K562 (cell line): ENCODE results near the gene RGMA. TPM values are rescaled to one million over a fixed set of nuclear protein-coding genes. Genes with fewer than 3 reads are reported as not detected.
"Not testable (repeated sequence)": the region's sequence is repeated elsewhere in the genome, so short reads cannot be mapped to it uniquely, and the experiment has no call there.

Source experiments
- ATAC-seq: fragments of 200-7000 bp; cut with Tn5 transposase; 3 replicates; pipeline ENCODE4 v1.9.1; 2020; ENCODE audit warnings: moderate library complexity
- BruUV-seq: library from RNA; stranded (reverse); fragments of 400-500 nt; replicated peaks from 2 replicates; lab custom pipeline; 2021; lab: Mats Ljungman, UMichigan
- CTCF ChIA-PET: fragments of 300-600 bp; formaldehyde crosslinking; extraction: SDS; loops from one replicate; lab custom pipeline; 2021; ENCODE audit warnings: low intra/inter-chr PET ratio; lab: Yijun Ruan, JAX
- POLR2A ChIA-PET: fragments of 300-600, 350-650 bp; sonication (Branson Sonifier 250); formaldehyde crosslinking; extraction: SDS; loops from one replicate; lab custom pipeline; 2021; ENCODE audit warnings: antibody characterized with exemption, inconsistent platforms; lab: Yijun Ruan, JAX
- DNase-seq, 4 experiments: peaks; one replicate each; pipeline versions ENCODE4 v3.0.0 to v3.0.0-alpha.2; 2011 to 2018; ENCODE audit warnings: low spot score in 3 of 4, mixed read lengths in 3 of 4; ENCODE audit errors: extremely low read depth in 1 of 4
- FAIRE-seq: peaks from 2 replicates; lab custom pipeline; 2011; peaks lifted over from hg19 to GRCh38; lab: Jason Lieb, UNC
- H2AFZ ChIP-seq: 2 replicates; pipeline ENCODE4 v1.6.0; 2011; ENCODE audit warnings: low read depth, low read length, control low read depth, inconsistent platforms
- H3K27ac ChIP-seq: fragments of 200-600 bp; 3 replicates; pipeline ENCODE4 v1.8.0; 2011; ENCODE audit warnings: low read depth, mild to moderate bottlenecking, control low read depth, inconsistent platforms, low read length, moderate library complexity, mixed read lengths; ENCODE audit errors: extremely low read depth
- H3K27me3 ChIP-seq, 2 experiments: fragments of 300-600 bp in 1 of 2; 2 replicates in 1 of 2; 3 replicates in 1 of 2; pipeline versions ENCODE4 v1.6.0 to v1.8.0; 2011; ENCODE audit warnings: inconsistent platforms in 2 of 2, low read length in 2 of 2, mild to moderate bottlenecking in 1 of 2, mixed read lengths in 1 of 2, moderate library complexity in 1 of 2; ENCODE audit not compliant: control insufficient read depth in 2 of 2, insufficient read depth in 2 of 2
- H3K36me3 ChIP-seq: fragments of 300-600 bp; 3 replicates; pipeline ENCODE4 v1.8.0; 2011; ENCODE audit warnings: mild to moderate bottlenecking, low read length, inconsistent platforms; ENCODE audit not compliant: control insufficient read depth, insufficient read depth
- H3K4me1 ChIP-seq, 2 experiments: fragments of 200-600 bp in 1 of 2; replicated peaks in 1 of 2; 2 replicates in 1 of 2; 3 replicates in 1 of 2; pipeline versions ENCODE4 v1.5.1 to v1.8.0; 2011; ENCODE audit warnings: inconsistent platforms in 2 of 2, low read length in 2 of 2, mild to moderate bottlenecking in 1 of 2, mixed read lengths in 1 of 2, moderate library complexity in 1 of 2; ENCODE audit not compliant: control insufficient read depth in 2 of 2, insufficient read depth in 2 of 2
- H3K4me2 ChIP-seq: 2 replicates; pipeline ENCODE4 v1.6.1; 2011; ENCODE audit warnings: low read length, control low read depth, inconsistent platforms, mixed read lengths; ENCODE audit not compliant: insufficient read depth
- H3K4me3 ChIP-seq: fragments of 200-600 bp; sonication (generic), shearing (Covaris generic); 2 replicates; pipeline ENCODE4 v1.5.1; 2016; ENCODE audit warnings: control low read depth, inconsistent platforms
- H3K79me2 ChIP-seq: fragments of 200-600 bp; 3 replicates; pipeline ENCODE4 v1.8.0; 2011; ENCODE audit warnings: low read length, inconsistent platforms; ENCODE audit not compliant: control insufficient read depth, insufficient read depth
- H3K9ac ChIP-seq, 2 experiments: 2 replicates each; pipeline versions ENCODE4 v1.6.0 to v1.6.1; 2011; ENCODE audit warnings: low read depth in 2 of 2, low read length in 2 of 2, control low read depth in 1 of 2, inconsistent platforms in 1 of 2, mild to moderate bottlenecking in 1 of 2, mixed read lengths in 1 of 2; ENCODE audit not compliant: insufficient read depth in 1 of 2
- H3K9me1 ChIP-seq: one replicate; pipeline ENCODE4 v1.6.0; 2011; ENCODE audit warnings: inconsistent platforms, mild to moderate bottlenecking, low read length, moderate library complexity; ENCODE audit not compliant: control insufficient read depth, insufficient read depth
- H3K9me3 ChIP-seq: replicated peaks from 2 replicates; pipeline ENCODE4 v1.5.1; 2011; ENCODE audit warnings: low read depth, low read length, inconsistent platforms; ENCODE audit not compliant: control insufficient read depth, insufficient read depth
- H4K20me1 ChIP-seq: replicated peaks from 2 replicates; pipeline ENCODE4 v1.6.1; 2011; ENCODE audit warnings: low read length, inconsistent platforms, mixed read lengths; ENCODE audit not compliant: control insufficient read depth, insufficient read depth
- SPI1 ChIP-seq: IDR thresholded peaks from 2 replicates; pipeline ENCODE4 v1.6.1; 2011; ENCODE audit warnings: low read depth, low read length, control low read depth, borderline replicate concordance
- ZNF146 ChIP-seq: IDR thresholded peaks from one replicate; pipeline ENCODE4 v1.6.1; 2018; ENCODE audit warnings: missing compliant biosample characterization; ENCODE audit not compliant: unreplicated experiment
- WGBS: fragments of 100-300 bp; shearing (Covaris generic); methylation state at CpG from one replicate; pipeline ENCODE4 v1.1.6; 2016; ENCODE audit warnings: low coverage, mixed read lengths; ENCODE audit not compliant: insufficient coverage; ENCODE audit errors: missing lambda C conversion rate; 5-methylcytosine and 5-hydroxymethylcytosine counted together
- in situ Hi-C: fragments of 300-500 bp; cut with MboI; formaldehyde crosslinking; loops from 4 replicates; pipeline ENCODE4 v1.15.0; 2018; ENCODE audit warnings: inconsistent platforms, mixed read lengths
- intact Hi-C: fragments of 100-400 bp; cut with micrococcal nuclease; formaldehyde crosslinking; loops from 2 replicates; pipeline ENCODE4 v1.14.2; 2022
- polyA plus RNA-seq, 8 experiments: library from polyadenylated mRNA; depleted of rRNA in 4 of 8; stranded (reverse) in 5 of 8; unstranded in 3 of 8; fragments of >200 nt; fragmentation: Nextera tagmentation in 2 of 8; fragmentation: Illumina TruSeq in 1 of 8; extraction: Ambion mirVana in 2 of 8; extraction: Trizol in 1 of 8; gene quantifications; 2 replicates each; pipeline versions ENCODE4 v1.2.1 to v1.2.3, GENCODE V29; 2011 to 2014; ENCODE audit warnings: inconsistent platforms in 1 of 8, missing spikeins in 1 of 8
- total RNA-seq, 7 experiments: library from RNA; depleted of rRNA in 6 of 7; stranded (reverse); fragments of >200 nt in 6 of 7; fragmentation: Illumina TruSeq in 2 of 7; extraction: Trizol in 2 of 7; gene quantifications; 2 replicates each; pipeline versions ENCODE4 v1.2.1 to v1.2.3, GENCODE V29; 2011 to 2021; ENCODE audit warnings: low replicate concordance in 1 of 7

Gene RGMA
- total and polyA plus RNA-seq, 9 of the 15 experiments (the other 6 are each of a cell fraction or from before 2014, with no cell fraction given): 0.03 to 0.05 (median 0.03) TPM; not detected in 6

DNA sequence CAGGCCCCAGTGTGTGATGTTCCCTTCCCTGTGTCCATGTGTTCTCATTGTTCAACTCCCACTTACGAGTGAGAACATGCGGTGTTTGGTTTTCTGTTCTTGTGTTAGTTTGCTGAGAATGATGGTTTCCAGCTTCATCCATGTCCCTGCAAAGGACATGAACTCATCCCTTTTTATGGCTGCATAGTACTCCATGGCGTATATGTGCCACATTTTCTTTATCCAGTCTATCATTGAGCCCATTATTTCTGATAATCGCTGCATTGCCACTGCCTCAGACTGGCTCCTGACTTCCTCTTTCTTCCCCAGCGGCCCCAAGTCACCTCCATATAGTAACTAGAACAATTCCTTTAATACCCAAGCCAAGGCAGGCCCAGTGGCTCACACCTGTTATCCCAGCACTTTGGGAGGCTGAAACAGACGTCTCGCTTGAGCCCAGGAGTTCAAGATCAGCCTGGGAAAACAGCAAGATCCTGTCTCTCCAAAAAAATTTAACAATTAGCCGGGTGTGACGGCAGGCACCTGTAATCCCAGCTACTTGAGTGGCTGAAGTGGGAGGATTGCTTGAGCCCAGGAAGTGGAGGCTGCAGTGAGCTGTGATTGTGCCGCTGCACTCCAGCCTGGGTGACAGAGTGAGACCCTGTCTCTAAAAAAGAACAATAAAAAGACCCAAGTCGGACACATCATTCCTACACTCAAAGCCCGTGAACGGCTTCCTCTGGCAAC is 49.3 kb downstream of the RGMA start:
- intact Hi-C loops: loop anchor here (10.0 kb wide), 1 partner anchor 245 kb away; no protein-coding TSS in a partner anchor
- H3K4me1 ChIP-seq: peaks cover 10 to 32% of the 10 kb centered on the region in 2 experiments; a peak in 4 of 5 replicates
- POLR2A ChIA-PET: interaction anchor here (0.8 to 1.1 kb wide), 2 partner anchors 11 to 37 kb away, joined by 3 to 5 read pairs; no protein-coding TSS in a partner anchor
- H3K9me1 ChIP-seq, H3K79me2 ChIP-seq, H3K27ac ChIP-seq, H3K36me3 ChIP-seq, FAIRE-seq, H3K9me3 ChIP-seq, ATAC-seq, H3K9ac ChIP-seq, H3K4me3 ChIP-seq, CTCF ChIA-PET, H2AFZ ChIP-seq, H3K4me2 ChIP-seq, DNase-seq: not testable (repeated sequence)
- WGBS: 15% methylated on average over 11 of the region's 13 CpGs
- in situ Hi-C loops: loop anchor here (5.0 to 25.0 kb wide), 2 partner anchors 1083 to 1273 kb away; no protein-coding TSS in a partner anchor
- peak; percentile 38 for TF ChIP-seq ZNF146 (CRISPR knock-in tag)
- TF ChIP-seq SPI1: peak; percentile 71
- TF ChIP-seq, all 486 proteins: peak for 2; not testable (repeated sequence) for 484
- H3K27me3 ChIP-seq: peaks cover 15 to 50% of the 10 kb centered on the region in 2 experiments
- H4K20me1 ChIP-seq, BruUV-seq: not testable (repeated sequence)
